Gastroesophageal sphincter (tissue), 3 donors: ENCODE measurements around the gene CCR4.

ENCODE experiments used
- POLR2A ChIP-seq, 2 donors: fragments of 450-650 bp; IDR thresholded peaks; one replicate each; pipeline ENCODE4 v1.6.1; 2017; ENCODE audit warnings: antibody characterized with exemption in 2 of 2, mild to moderate bottlenecking in 2 of 2, moderate library complexity in 1 of 2
- POLR2AphosphoS5 ChIP-seq: sonication (generic); formaldehyde crosslinking; IDR thresholded peaks from one replicate; pipeline ENCODE4 v1.6.1; 2017; ENCODE audit warnings: antibody characterized with exemption
- TF ChIP-seq, protein P1 (sequence below), 4 experiments: fragments of 200-600 bp in 2 of 4; fragments of 450-650 bp in 2 of 4; sonication (generic) in 1 of 4; IDR thresholded peaks; one replicate each; pipeline ENCODE4 v1.5.1; 2017 to 2019; ENCODE audit warnings: antibody characterized with exemption in 4 of 4, mild to moderate bottlenecking in 2 of 4, moderate library complexity in 2 of 4

DNA sequence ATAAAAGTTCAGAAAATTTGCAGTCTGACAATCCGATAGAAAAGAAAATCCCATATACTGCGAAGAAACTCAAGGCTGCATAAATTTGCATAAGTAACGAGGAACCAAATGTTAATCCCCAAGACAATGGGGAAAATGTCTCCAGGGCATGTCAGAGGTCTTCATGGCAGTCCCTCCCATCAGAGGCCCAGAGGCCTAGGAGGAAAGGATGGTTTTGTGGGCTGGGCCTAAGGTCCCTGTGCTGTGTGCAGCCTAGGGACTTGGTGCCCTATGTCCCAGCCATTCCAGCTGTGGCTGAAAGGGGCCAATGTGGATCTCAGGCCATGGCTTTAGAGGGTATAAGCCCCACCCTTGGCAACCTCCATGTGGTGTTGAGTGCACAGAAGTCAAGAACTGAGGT is 21.3 kb upstream of the CCR4 start:
- TF ChIP-seq, protein P1, sequence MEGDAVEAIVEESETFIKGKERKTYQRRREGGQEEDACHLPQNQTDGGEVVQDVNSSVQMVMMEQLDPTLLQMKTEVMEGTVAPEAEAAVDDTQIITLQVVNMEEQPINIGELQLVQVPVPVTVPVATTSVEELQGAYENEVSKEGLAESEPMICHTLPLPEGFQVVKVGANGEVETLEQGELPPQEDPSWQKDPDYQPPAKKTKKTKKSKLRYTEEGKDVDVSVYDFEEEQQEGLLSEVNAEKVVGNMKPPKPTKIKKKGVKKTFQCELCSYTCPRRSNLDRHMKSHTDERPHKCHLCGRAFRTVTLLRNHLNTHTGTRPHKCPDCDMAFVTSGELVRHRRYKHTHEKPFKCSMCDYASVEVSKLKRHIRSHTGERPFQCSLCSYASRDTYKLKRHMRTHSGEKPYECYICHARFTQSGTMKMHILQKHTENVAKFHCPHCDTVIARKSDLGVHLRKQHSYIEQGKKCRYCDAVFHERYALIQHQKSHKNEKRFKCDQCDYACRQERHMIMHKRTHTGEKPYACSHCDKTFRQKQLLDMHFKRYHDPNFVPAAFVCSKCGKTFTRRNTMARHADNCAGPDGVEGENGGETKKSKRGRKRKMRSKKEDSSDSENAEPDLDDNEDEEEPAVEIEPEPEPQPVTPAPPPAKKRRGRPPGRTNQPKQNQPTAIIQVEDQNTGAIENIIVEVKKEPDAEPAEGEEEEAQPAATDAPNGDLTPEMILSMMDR (IDR thresholded peaks at IDR 0.05) = no peak
- TF ChIP-seq POLR2AphosphoS5 = no peak
- TF ChIP-seq POLR2A (IDR thresholded peaks at IDR 0.05) = no peak
